ENCODE results near the gene UBASH3A.

Gene UBASH3A

DNA sequence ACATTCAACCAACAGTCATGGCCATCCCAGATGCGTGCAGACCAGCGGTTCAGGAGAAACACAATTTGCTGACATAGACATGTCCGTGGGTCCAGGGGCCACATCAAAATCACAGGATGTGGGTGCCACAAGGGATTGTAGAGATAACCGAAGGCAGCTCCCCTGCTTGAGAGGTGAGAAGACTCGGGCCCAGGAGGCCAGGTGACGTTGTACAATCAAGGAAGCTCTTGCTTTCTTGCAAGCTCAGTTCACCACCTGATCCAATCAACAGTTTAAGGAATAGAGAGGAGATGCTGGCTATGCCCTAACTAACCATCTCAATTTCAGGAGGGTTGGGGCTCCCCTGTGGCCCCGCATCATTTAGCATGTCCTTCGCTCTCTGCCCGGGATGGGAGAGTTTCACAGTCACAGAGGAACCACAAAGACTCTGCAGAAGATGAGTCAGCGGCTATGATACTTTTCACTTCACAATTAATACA lies 19.5 kb downstream of the UBASH3A start:
- H4K91ac ChIP-seq (ENCODE audit: low read length) = no peak overlapping the region
- no peak overlapping the region for H3K4ac ChIP-seq (ENCODE audit: low read depth in 1 of 2, low read length in 2 of 2)
- no peak overlapping the region for H3K23ac ChIP-seq (ENCODE audit: low read length in 2 of 2)
- no peak overlapping the region for H3K4me3 ChIP-seq (ENCODE audit: insufficient read depth in 1 of 2, low read depth in 1 of 2, low read length in 2 of 2)
- no peak overlapping the region for H3K27ac ChIP-seq (ENCODE audit: low read length, poor library complexity, severe bottlenecking)
- no peak overlapping the region for H3K18ac ChIP-seq (ENCODE audit: low read depth in 1 of 2, low read length in 2 of 2)
- WGBS = 80% methylated on average over 10 of the region's 10 CpGs
- H2BK15ac ChIP-seq (ENCODE audit: low read depth, poor library complexity, severe bottlenecking) = no peak overlapping the region
- H3K4me2 ChIP-seq (ENCODE audit: low read length, poor library complexity, severe bottlenecking) = no peak overlapping the region
- no peak overlapping the region for H2AK5ac ChIP-seq (ENCODE audit: low read length, severe bottlenecking)
- H2BK120ac ChIP-seq (ENCODE audit: low read depth, low read length) = no peak overlapping the region
- no peak overlapping the region for H4K8ac ChIP-seq (ENCODE audit: low read length)
- H3K36me3 ChIP-seq (ENCODE audit: control insufficient read depth in 1 of 2, insufficient read depth in 2 of 2, low read depth in 1 of 2, low read length in 2 of 2) = no peaks in the 10 kb centered on the region
- no peak overlapping the region for H2BK12ac ChIP-seq (ENCODE audit: low read length in 2 of 2)
- no peaks in the 10 kb centered on the region for H3K79me1 ChIP-seq (replicated peaks; ENCODE audit: low read length, poor library complexity, severe bottlenecking)
- no peak overlapping the region for H3K14ac ChIP-seq (ENCODE audit: low read length in 2 of 2)
- no peak for DNase-seq
- no peak overlapping the region for H2AFZ ChIP-seq (ENCODE audit: low read depth, low read length)
- peaks cover 11% of the 10 kb centered on the region for H3K9me3 ChIP-seq (ENCODE audit: control insufficient read depth, low read length)
- H3K27me3 ChIP-seq (ENCODE audit: control insufficient read depth in 1 of 2, insufficient read depth in 1 of 2, low read length in 2 of 2) = peaks cover 40 to 75% of the 10 kb centered on the region in 2 experiments
- H3K4me1 ChIP-seq (ENCODE audit: control insufficient read depth, insufficient read depth, low read depth, low read length) = no peaks in the 10 kb centered on the region
- no peak overlapping the region for H3K9ac ChIP-seq (ENCODE audit: low read length)
- no peak overlapping the region for H2BK5ac ChIP-seq (ENCODE audit: low read depth, low read length, poor library complexity, severe bottlenecking)

DNA sequence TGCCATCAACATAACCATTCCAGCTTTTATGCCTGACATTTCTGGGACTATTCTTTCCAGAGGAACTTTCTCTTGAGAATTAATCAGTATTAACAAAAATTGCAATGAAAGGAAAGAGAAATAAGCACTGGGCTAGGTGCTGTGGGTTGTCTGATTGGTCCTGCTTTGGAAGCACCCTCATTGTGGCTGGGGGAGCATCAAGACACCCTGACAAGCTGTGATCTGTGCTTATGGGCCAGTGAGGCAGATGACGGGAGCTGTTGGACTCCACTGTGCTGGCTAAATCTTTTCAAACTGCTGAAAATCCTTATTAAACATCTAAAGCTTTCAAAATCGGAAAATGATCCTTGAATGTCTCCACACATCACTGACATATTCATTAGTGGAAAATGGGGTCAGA lies 20.0 kb downstream of the UBASH3A start:
- Histone ChIP-seq H3K14ac (ENCODE audit: low read length in 2 of 2) (no peak overlapping the region), H4K91ac (ENCODE audit: low read length) (no peak overlapping the region), H3K79me1 (replicated peaks; ENCODE audit: low read length, poor library complexity, severe bottlenecking) (no peaks in the 10 kb centered on the region), H3K23ac (ENCODE audit: low read length in 2 of 2) (no peak overlapping the region), H3K9me3 (ENCODE audit: control insufficient read depth, low read length) (peaks cover 11% of the 10 kb centered on the region), H3K27me3 (ENCODE audit: control insufficient read depth in 1 of 2, insufficient read depth in 1 of 2, low read length in 2 of 2) (peaks cover 37 to 79% of the 10 kb centered on the region in 2 experiments), H2BK120ac (ENCODE audit: low read depth, low read length) (no peak overlapping the region), H2BK15ac (ENCODE audit: low read depth, poor library complexity, severe bottlenecking) (no peak overlapping the region), H3K4me1 (ENCODE audit: control insufficient read depth, insufficient read depth, low read depth, low read length) (no peaks in the 10 kb centered on the region), H3K18ac (ENCODE audit: low read depth in 1 of 2, low read length in 2 of 2) (no peak overlapping the region), H2AFZ (ENCODE audit: low read depth, low read length) (no peak overlapping the region), H2BK12ac (ENCODE audit: low read length in 2 of 2) (no peak overlapping the region), H3K9ac (ENCODE audit: low read length) (no peak overlapping the region), H3K36me3 (ENCODE audit: control insufficient read depth in 1 of 2, insufficient read depth in 2 of 2, low read depth in 1 of 2, low read length in 2 of 2) (no peaks in the 10 kb centered on the region), H4K8ac (ENCODE audit: low read length) (no peak overlapping the region), H3K27ac (ENCODE audit: low read length, poor library complexity, severe bottlenecking) (no peak overlapping the region), H3K4ac (ENCODE audit: low read depth in 1 of 2, low read length in 2 of 2) (no peak overlapping the region), H2AK5ac (ENCODE audit: low read length, severe bottlenecking) (no peak overlapping the region), H3K4me2 (ENCODE audit: low read length, poor library complexity, severe bottlenecking) (no peak overlapping the region), H2BK5ac (ENCODE audit: low read depth, low read length, poor library complexity, severe bottlenecking) (no peak overlapping the region), H3K4me3 (ENCODE audit: insufficient read depth in 1 of 2, low read depth in 1 of 2, low read length in 2 of 2) (no peak overlapping the region)
- DNase-seq = no peak
- WGBS = 67% methylated on average over 2 of the region's 2 CpGs

DNA sequence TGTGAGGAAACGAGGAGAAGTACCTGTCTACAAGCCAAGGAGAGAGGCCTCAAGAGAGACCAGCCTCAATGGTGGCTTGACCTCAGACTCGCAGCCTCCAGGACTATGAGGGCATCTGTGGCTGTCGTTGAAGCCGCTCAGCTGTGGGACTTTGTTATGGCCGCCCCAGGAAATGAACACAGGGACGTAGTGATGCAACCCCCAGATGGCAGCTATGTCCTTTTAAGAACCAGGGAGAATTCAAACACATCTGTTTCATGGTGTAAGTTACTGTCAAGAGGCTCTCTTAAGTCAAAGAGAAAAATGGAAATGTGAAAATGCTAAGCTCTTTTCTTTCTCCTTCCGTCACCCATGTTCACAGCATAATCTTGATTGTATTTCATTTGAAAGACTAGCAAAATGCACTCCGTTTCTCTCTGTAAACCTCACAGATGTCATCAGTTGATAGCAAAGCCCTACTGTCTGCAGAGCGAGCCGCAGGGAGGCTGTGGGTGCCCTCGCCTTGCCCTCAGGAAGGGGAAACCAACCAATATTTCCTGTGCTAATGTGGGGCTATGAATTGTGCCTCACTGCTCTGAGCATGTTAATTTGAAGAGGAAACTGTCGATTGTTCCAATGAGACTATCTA lies 21.3 kb downstream of the UBASH3A start:
- H4K8ac ChIP-seq (ENCODE audit: low read length) = no peak overlapping the region
- H3K23ac ChIP-seq (ENCODE audit: low read length in 2 of 2) = no peak overlapping the region
- no peak overlapping the region for H3K9ac ChIP-seq (ENCODE audit: low read length)
- peaks cover 46 to 80% of the 10 kb centered on the region in 2 experiments for H3K27me3 ChIP-seq (ENCODE audit: control insufficient read depth in 1 of 2, insufficient read depth in 1 of 2, low read length in 2 of 2)
- no peak overlapping the region for H4K91ac ChIP-seq (ENCODE audit: low read length)
- no peak overlapping the region for H3K18ac ChIP-seq (ENCODE audit: low read depth in 1 of 2, low read length in 2 of 2)
- no peak overlapping the region for H2BK12ac ChIP-seq (ENCODE audit: low read length in 2 of 2)
- H2AK5ac ChIP-seq (ENCODE audit: low read length, severe bottlenecking) = no peak overlapping the region
- 76% methylated on average over 12 of the region's 12 CpGs for WGBS
- H2BK15ac ChIP-seq (ENCODE audit: low read depth, poor library complexity, severe bottlenecking) = no peak overlapping the region
- no peaks in the 10 kb centered on the region for H3K4me1 ChIP-seq (ENCODE audit: control insufficient read depth, insufficient read depth, low read depth, low read length)
- no peak overlapping the region for H3K14ac ChIP-seq (ENCODE audit: low read length in 2 of 2)
- H3K4me3 ChIP-seq (ENCODE audit: insufficient read depth in 1 of 2, low read depth in 1 of 2, low read length in 2 of 2) = no peak overlapping the region
- no peak overlapping the region for H3K27ac ChIP-seq (ENCODE audit: low read length, poor library complexity, severe bottlenecking)
- no peaks in the 10 kb centered on the region for H3K36me3 ChIP-seq (ENCODE audit: control insufficient read depth in 1 of 2, insufficient read depth in 2 of 2, low read depth in 1 of 2, low read length in 2 of 2)
- no peak overlapping the region for H3K4ac ChIP-seq (ENCODE audit: low read depth in 1 of 2, low read length in 2 of 2)
- DNase-seq = no peak
- H3K4me2 ChIP-seq (ENCODE audit: low read length, poor library complexity, severe bottlenecking) = no peak overlapping the region
- no peak overlapping the region for H2BK5ac ChIP-seq (ENCODE audit: low read depth, low read length, poor library complexity, severe bottlenecking)
- no peaks in the 10 kb centered on the region for H3K9me3 ChIP-seq (ENCODE audit: control insufficient read depth, low read length)
- H2BK120ac ChIP-seq (ENCODE audit: low read depth, low read length) = no peak overlapping the region
- no peaks in the 10 kb centered on the region for H3K79me1 ChIP-seq (replicated peaks; ENCODE audit: low read length, poor library complexity, severe bottlenecking)
- H2AFZ ChIP-seq (ENCODE audit: low read depth, low read length) = no peak overlapping the region

DNA sequence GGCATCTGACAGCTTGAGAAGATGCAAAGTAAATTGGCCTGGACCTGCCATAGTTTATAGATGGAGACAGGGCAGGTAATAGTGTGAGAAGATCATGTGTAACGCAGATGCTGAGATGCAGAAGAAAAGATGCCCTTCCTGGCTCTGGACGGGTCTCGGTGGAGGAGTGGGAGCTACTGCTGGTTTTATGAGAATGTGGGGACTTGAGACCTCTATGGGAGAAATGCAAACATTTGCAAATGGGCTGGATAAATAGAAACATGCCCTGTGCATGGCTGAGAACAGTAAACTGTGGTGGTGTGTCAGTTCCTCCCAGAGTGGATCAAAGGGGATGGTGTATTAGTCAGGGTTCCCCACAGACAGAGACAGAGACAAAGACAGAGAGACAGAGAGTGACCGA lies 21.9 kb downstream of the UBASH3A start:
- no peaks in the 10 kb centered on the region for H3K9me3 ChIP-seq (ENCODE audit: control insufficient read depth, low read length)
- no peak overlapping the region for H3K14ac ChIP-seq (ENCODE audit: low read length in 2 of 2)
- H2AK5ac ChIP-seq (ENCODE audit: low read length, severe bottlenecking) = no peak overlapping the region
- H2BK12ac ChIP-seq (ENCODE audit: low read length in 2 of 2) = no peak overlapping the region
- H3K27ac ChIP-seq (ENCODE audit: low read length, poor library complexity, severe bottlenecking) = no peak overlapping the region
- H4K91ac ChIP-seq (ENCODE audit: low read length) = no peak overlapping the region
- no peak overlapping the region for H3K4me2 ChIP-seq (ENCODE audit: low read length, poor library complexity, severe bottlenecking)
- H3K4me1 ChIP-seq (ENCODE audit: control insufficient read depth, insufficient read depth, low read depth, low read length) = no peaks in the 10 kb centered on the region
- no peak overlapping the region for H3K9ac ChIP-seq (ENCODE audit: low read length)
- H3K27me3 ChIP-seq (ENCODE audit: control insufficient read depth in 1 of 2, insufficient read depth in 1 of 2, low read length in 2 of 2) = peaks cover 46 to 80% of the 10 kb centered on the region in 2 experiments
- no peak overlapping the region for H2BK120ac ChIP-seq (ENCODE audit: low read depth, low read length)
- no peak for DNase-seq
- H3K18ac ChIP-seq (ENCODE audit: low read depth in 1 of 2, low read length in 2 of 2) = no peak overlapping the region
- H3K23ac ChIP-seq (ENCODE audit: low read length in 2 of 2) = no peak overlapping the region
- H3K79me1 ChIP-seq (replicated peaks; ENCODE audit: low read length, poor library complexity, severe bottlenecking) = no peaks in the 10 kb centered on the region
- H3K4ac ChIP-seq (ENCODE audit: low read depth in 1 of 2, low read length in 2 of 2) = no peak overlapping the region
- 88% methylated on average over 4 of the region's 4 CpGs for WGBS
- no peak overlapping the region for H2BK5ac ChIP-seq (ENCODE audit: low read depth, low read length, poor library complexity, severe bottlenecking)
- H2BK15ac ChIP-seq (ENCODE audit: low read depth, poor library complexity, severe bottlenecking) = no peak overlapping the region
- no peak overlapping the region for H4K8ac ChIP-seq (ENCODE audit: low read length)
- H3K36me3 ChIP-seq (ENCODE audit: control insufficient read depth in 1 of 2, insufficient read depth in 2 of 2, low read depth in 1 of 2, low read length in 2 of 2) = no peaks in the 10 kb centered on the region
- no peak overlapping the region for H3K4me3 ChIP-seq (ENCODE audit: insufficient read depth in 1 of 2, low read depth in 1 of 2, low read length in 2 of 2)
- no peak overlapping the region for H2AFZ ChIP-seq (ENCODE audit: low read depth, low read length)
